GM19463 (cell line): ENCODE data around the gene UBE2S.

ENCODE experiments used
- ATAC-seq: cut with Tn5 transposase; IDR thresholded peaks from one replicate; pipeline ENCODE4 v1.9.1; 2021; ENCODE audit warnings: mild to moderate bottlenecking, moderate library complexity; ENCODE audit not compliant: unreplicated experiment

Gene UBE2S

GRCh38 chr19:55384920-55385723, 22.5 kb downstream of the UBE2S start:
- ATAC-seq: peak; percentile 46

- no peak for ATAC-seq
Measured at GRCh38 chr19:55384131-55384919, 23.3 kb downstream of the UBE2S start, which contains the start of gene TMEM238. TMEM238 (minus strand) TSS chr19:55384292; CDS start chr19:55384259, 33 bp downstream.

- no peak for ATAC-seq
Measured at GRCh38 chr19:55383279-55384130, 24.1 kb downstream of the UBE2S start.

GRCh38 chr19:55382522-55383054, 25.0 kb downstream of the UBE2S start:
- ATAC-seq: no peak

DNA sequence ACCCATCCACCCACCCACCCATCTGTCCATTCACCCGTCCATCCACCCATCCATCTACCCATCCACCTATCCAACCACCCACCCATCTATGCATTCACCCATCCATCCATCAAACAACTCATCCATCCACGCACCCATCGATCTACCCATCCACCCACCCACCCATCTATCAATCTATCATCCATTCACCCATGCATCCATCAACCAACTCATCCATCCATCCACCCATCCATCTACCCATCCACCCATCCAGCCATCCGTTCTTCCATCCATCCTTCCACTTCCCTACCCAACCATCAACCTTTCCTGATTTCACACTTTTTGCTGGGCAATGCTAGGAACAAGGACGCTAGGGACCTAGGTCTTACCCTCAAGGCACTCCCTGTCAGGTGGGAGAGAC, 25.6 kb downstream of the UBE2S start:
- no peak for ATAC-seq

GRCh38 chr19:55379174-55379573, 28.4 kb downstream of the UBE2S start:
- ATAC-seq: no peak

DNA sequence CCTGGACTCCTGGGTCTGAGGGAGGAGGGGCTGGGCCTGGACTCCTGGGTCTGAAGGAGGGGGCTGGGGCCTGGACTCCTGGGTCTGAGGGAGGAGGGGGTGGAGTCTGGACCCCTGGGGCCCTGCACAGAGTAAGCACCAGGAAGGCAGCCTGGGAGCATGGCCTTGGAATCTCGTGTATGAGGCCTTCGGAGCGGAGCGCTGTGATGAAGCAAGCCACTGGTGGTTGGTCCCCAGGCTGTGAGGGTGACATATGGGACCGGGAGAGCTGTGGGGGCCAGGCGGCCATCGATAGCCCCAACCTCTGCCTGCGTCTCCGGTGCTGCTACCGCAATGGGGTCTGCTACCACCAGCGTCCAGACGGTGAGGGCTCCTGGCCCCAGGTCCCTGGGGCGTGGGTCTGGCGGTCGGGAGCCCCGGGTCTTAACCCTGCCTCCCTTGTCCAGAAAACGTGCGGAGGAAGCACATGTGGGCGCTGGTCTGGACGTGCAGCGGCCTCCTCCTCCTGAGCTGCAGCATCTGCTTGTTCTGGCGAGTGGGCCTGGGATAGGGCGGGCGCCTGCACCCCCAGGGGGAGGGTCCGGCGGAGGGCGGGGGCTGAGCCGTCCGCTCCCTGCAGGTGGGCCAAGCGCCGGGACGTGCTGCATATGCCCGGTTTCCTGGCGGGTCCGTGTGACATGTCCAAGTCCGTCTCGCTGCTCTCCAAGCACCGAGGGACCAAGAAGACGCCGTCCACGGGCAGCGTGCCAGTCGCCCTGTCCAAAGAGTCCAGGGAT, 30.0 kb downstream of the UBE2S start:
- ATAC-seq: no peak

- no peak for ATAC-seq
Measured at GRCh38 chr19:55376241-55376933, 31.2 kb downstream of the UBE2S start, which contains the start of gene TMEM190. TMEM190 (plus strand) TSS chr19:55376826; CDS start chr19:55376854, 28 bp downstream.

DNA sequence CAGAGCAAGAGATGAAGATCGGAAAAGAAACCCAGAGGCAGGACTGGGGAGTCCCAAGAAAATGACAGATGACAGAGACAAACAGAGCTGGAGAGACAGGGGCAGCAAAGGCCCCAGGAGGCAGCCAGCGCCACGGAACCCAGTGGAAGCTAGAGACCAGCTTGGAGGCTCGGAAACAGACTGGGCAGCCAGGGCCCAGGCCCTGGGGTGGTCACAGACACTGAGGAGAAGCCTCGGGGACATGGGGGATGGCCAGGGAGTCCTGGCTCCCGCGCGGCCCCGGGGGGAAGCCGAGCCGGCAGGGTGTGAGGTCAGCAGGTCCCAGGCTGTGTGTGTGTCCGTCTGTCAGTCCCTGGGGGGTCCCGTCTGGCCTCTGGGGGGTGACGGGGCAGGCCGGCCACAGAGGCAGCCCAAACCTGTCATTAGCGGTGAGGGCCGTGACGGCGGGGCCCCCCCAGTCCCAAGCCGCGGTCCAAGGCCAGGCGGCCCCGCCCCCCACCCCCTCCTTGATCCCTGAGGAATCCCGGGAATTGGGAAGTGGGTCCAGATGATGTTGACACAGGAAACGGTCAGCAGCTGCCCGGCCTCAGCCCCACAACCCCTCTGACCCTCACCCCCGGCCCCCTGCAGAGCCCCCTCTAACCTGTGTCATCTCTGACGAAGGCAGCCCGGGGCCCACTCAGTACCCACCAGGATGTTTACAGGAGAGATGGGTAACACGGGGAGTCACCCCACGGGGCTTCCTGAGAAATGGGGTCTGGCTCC, 33.4 kb downstream of the UBE2S start:
- ATAC-seq: no peak

- no peak for ATAC-seq
Measured at GRCh38 chr19:55373306-55373992, 34.1 kb downstream of the UBE2S start.

- ATAC-seq: no peak
Measured at GRCh38 chr19:55372316-55373081, 35.1 kb downstream of the UBE2S start.

GRCh38 chr19:55370305-55370988, 37.1 kb downstream of the UBE2S start, which contains the start of gene IL11:
IL11 (minus strand) TSS chr19:55370463; CDS start chr19:55370310, 153 bp downstream.
- no peak for ATAC-seq

DNA sequence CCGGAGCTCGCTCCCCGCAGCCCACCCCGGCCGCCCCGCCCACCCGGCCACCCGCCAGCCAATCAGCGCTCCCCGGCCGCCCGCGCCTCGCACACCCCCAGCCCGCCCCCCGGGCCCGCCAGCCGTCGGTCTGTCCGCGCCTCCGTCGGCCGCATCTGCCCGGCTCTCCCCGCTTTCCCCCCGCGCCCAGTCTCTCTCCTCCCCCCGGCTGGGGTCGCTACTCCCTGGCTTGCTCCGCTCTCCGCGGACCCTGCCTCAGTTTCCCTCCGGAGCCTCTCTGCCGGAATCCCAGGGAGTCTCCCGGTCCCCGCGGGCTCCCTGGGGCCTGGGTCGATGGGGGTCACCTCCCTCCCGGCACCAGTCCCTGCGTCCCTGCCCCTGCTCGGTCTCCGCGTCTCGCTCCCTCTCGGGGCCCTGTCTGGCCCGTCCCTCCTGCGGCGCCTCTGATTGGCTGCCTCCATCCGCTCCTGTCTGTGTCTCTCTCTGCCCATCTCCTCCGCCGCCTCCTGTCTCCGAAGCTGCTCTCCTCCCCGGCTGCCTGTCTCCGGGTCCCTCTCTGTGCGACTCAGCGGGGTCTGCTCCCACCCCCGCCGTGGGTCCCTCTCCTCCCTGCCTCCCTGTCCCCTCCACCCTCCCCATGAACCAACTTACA, 37.8 kb downstream of the UBE2S start:
- ATAC-seq: no peak

- ATAC-seq: no peak
Measured at GRCh38 chr19:55368701-55369563, 38.7 kb downstream of the UBE2S start.

- no peak for ATAC-seq
Measured at GRCh38 chr19:55368106-55368505, 39.5 kb downstream of the UBE2S start.
